GM23338 (cell line): ENCODE results near the gene TMEM132D. TPM values are rescaled to one million over a fixed set of nuclear protein-coding genes. Genes with fewer than 3 reads are reported as not detected.

Source experiments
- ATAC-seq: fragments of 200-7000 bp; cut with Tn5 transposase; 3 replicates; pipeline ENCODE4 v1.9.1; 2020
- DNase-seq: peaks from one replicate; pipeline ENCODE4 v3.0.0-alpha.2; 2015; ENCODE audit warnings: low spot score
- H2AFZ ChIP-seq: fragments of 200-600 bp; sonication (generic); 2 replicates; pipeline ENCODE4 v1.8.0; 2016; ENCODE audit warnings: antibody characterized with exemption, mild to moderate bottlenecking, moderate library complexity
- H3F3A ChIP-seq: fragments of 200-600 bp; sonication (generic); replicated peaks from 2 replicates; pipeline ENCODE4 v1.8.0; 2017; ENCODE audit warnings: antibody characterized with exemption, mixed run types, low read depth
- H3K27ac ChIP-seq: fragments of 200-600 bp; sonication (generic); 2 replicates; pipeline ENCODE4 v1.6.1; 2016; ENCODE audit warnings: low read depth
- H3K27me3 ChIP-seq: fragments of 200-600 bp; sonication (generic); 2 replicates; pipeline ENCODE4 v1.8.0; 2016; ENCODE audit warnings: mild to moderate bottlenecking, mixed run types, moderate library complexity; ENCODE audit not compliant: insufficient read depth
- H3K36me3 ChIP-seq: fragments of 200-600 bp; sonication (generic); 2 replicates; pipeline ENCODE4 v1.8.0; 2016; ENCODE audit warnings: mild to moderate bottlenecking; ENCODE audit not compliant: insufficient read depth
- H3K4me1 ChIP-seq: fragments of 200-600 bp; sonication (generic); 2 replicates; pipeline ENCODE4 v1.8.0; 2016; ENCODE audit warnings: mild to moderate bottlenecking, moderate library complexity; ENCODE audit not compliant: insufficient read depth
- H3K4me2 ChIP-seq: fragments of 200-600 bp; sonication (generic); 2 replicates; pipeline ENCODE4 v1.7.1; 2017; ENCODE audit warnings: mixed run types
- H3K4me3 ChIP-seq: fragments of 200-600 bp; sonication (generic); 2 replicates; pipeline ENCODE4 v1.6.1; 2016; ENCODE audit warnings: mixed run types
- H3K79me2 ChIP-seq: fragments of 200-600 bp; sonication (generic); replicated peaks from 2 replicates; pipeline ENCODE4 v1.8.0; 2017; ENCODE audit warnings: mild to moderate bottlenecking; ENCODE audit not compliant: insufficient read depth
- H3K9me2 ChIP-seq: fragments of 200-600 bp; sonication (generic); 2 replicates; pipeline ENCODE4 v1.8.0; 2017; ENCODE audit not compliant: insufficient read depth
- H4K20me1 ChIP-seq: fragments of 200-600 bp; sonication (generic); replicated peaks from 2 replicates; pipeline ENCODE4 v1.8.0; 2017; ENCODE audit warnings: mild to moderate bottlenecking; ENCODE audit not compliant: insufficient read depth
- H3K27ac Mint-ChIP-seq: 2 replicates; pipeline ENCODE4 v1.8.0; 2020; ENCODE audit warnings: inconsistent platforms, mild to moderate bottlenecking, moderate library complexity, mixed read lengths
- H3K27me3 Mint-ChIP-seq: 3 replicates; pipeline ENCODE4 v1.8.0; 2022; ENCODE audit warnings: low read depth, mild to moderate bottlenecking, moderate library complexity, mixed read lengths, inconsistent platforms; ENCODE audit not compliant: insufficient read depth, poor library complexity
- H3K36me3 Mint-ChIP-seq: 3 replicates; pipeline ENCODE4 v1.8.0; 2021; ENCODE audit warnings: low read depth, mild to moderate bottlenecking, inconsistent platforms, moderate library complexity, mixed read lengths
- H3K4me1 Mint-ChIP-seq: 3 replicates; pipeline ENCODE4 v1.8.0; 2020; ENCODE audit warnings: mild to moderate bottlenecking, inconsistent platforms, mixed read lengths
- H3K4me3 Mint-ChIP-seq: 3 replicates; pipeline ENCODE4 v1.8.0; 2021; ENCODE audit warnings: moderate library complexity, mild to moderate bottlenecking, inconsistent platforms, mixed read lengths
- H3K9me3 Mint-ChIP-seq: 3 replicates; pipeline ENCODE4 v1.8.0; 2020; ENCODE audit warnings: moderate library complexity, mild to moderate bottlenecking, inconsistent platforms, mixed read lengths
- CREB1 ChIP-seq: fragments of 250-450 bp; sonication (Bioruptor Pico); IDR thresholded peaks from 2 replicates; pipeline ENCODE4 v1.5.0; 2020; ENCODE audit warnings: low read depth, mild to moderate bottlenecking, moderate library complexity
- EZH2 ChIP-seq: fragments of 200-600 bp; sonication (generic); IDR thresholded peaks from one replicate; pipeline ENCODE4 v1.8.0; 2017; ENCODE audit warnings: antibody characterized with exemption, mild to moderate bottlenecking, low read depth; ENCODE audit not compliant: unreplicated experiment
- EZH2phosphoT487 ChIP-seq: fragments of 200-600 bp; sonication (generic); IDR thresholded peaks from one replicate; pipeline ENCODE4 v1.8.1; 2018; ENCODE audit warnings: antibody characterized with exemption; ENCODE audit not compliant: unreplicated experiment
- JUNB ChIP-seq: IDR thresholded peaks from one replicate; pipeline ENCODE4 v1.6.1; 2016; ENCODE audit warnings: antibody characterized with exemption; ENCODE audit not compliant: unreplicated experiment
- NANOG ChIP-seq: IDR thresholded peaks from 2 replicates; pipeline ENCODE4 v1.6.1; 2016; ENCODE audit warnings: antibody characterized with exemption, borderline replicate concordance
- POLR2AphosphoS5 ChIP-seq: IDR thresholded peaks from 2 replicates; pipeline ENCODE4 v1.6.1; 2016; ENCODE audit warnings: antibody characterized with exemption, low read depth
- STAT1 ChIP-seq: IDR thresholded peaks from one replicate; pipeline ENCODE4 v1.6.1; 2016; ENCODE audit warnings: antibody characterized with exemption; ENCODE audit not compliant: unreplicated experiment
- ZNF114 ChIP-seq: fragments of 250-450 bp; sonication (Bioruptor Pico); IDR thresholded peaks from 2 replicates; pipeline ENCODE4 v1.5.0; 2020; ENCODE audit warnings: mild to moderate bottlenecking, moderate library complexity
- ZNF331 ChIP-seq: fragments of 250-450 bp; sonication (Bioruptor Pico); IDR thresholded peaks from 2 replicates; pipeline ENCODE4 v1.5.0; 2020; ENCODE audit warnings: low read depth, mild to moderate bottlenecking, moderate library complexity
- polyA plus RNA-seq: library from polyadenylated mRNA; unstranded; fragments of >200 nt; fragmentation: Nextera tagmentation; extraction: Ambion mirVana; gene quantifications from 2 replicates; pipeline ENCODE4 v1.2.1, GENCODE V29; 2016
- total RNA-seq: library from RNA; depleted of rRNA; stranded (reverse); fragments of >200 nt; shearing (Covaris generic); gene quantifications from 2 replicates; pipeline ENCODE4 v1.2.3, GENCODE V29; 2014
- TF ChIP-seq, protein P1 (sequence below): fragments of 250-450 bp; sonication (Bioruptor Pico); IDR thresholded peaks from 2 replicates; pipeline ENCODE4 v1.5.0; 2020; ENCODE audit warnings: mild to moderate bottlenecking, moderate library complexity
- TF ChIP-seq, protein P2 (sequence below): IDR thresholded peaks from 2 replicates; pipeline ENCODE4 v1.6.1; 2016; ENCODE audit warnings: antibody characterized with exemption
- TF ChIP-seq, protein P3 (sequence below): IDR thresholded peaks from one replicate; pipeline ENCODE4 v1.6.1; 2018; ENCODE audit warnings: antibody characterized with exemption; ENCODE audit not compliant: unreplicated experiment
- TF ChIP-seq, protein P4 (sequence below), 2 experiments: fragments of 200-600 bp in 1 of 2; sonication (generic) in 1 of 2; conservative IDR thresholded peaks; 2 replicates each; pipeline versions ENCODE4 v1.5.1 to v1.6.1; 2016 to 2017; ENCODE audit warnings: antibody characterized with exemption in 2 of 2, low read depth in 2 of 2, mild to moderate bottlenecking in 2 of 2, moderate library complexity in 1 of 2

TMEM132D gene
- total and polyA plus RNA-seq, 2 experiments from 2014 or later, result 0.44 to 5.3 TPM

DNA sequence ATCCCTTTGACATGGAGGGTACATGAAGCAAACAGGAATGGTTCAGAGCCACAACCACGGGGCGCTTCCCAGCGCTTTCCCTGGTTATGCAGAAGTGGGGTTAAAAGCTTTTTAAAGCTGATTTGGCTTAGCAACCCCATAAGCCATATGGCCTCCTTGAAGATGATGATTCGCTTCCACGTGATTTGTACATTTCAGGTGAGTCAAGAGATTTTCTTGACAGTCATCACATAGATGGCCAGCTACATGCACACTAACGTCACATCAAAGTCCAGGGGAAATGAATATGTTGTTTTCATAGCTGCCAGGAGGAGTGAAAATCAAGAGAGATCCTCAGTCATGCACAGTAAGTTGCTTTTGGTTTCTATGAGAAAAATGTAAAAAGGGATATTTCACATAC, 309.7 kb downstream of the TMEM132D start:
- Histone ChIP-seq H3F3A (no peaks in the 10 kb centered on the region), H3K27ac (no peak overlapping the region), H3K4me2 (no peak overlapping the region), H3K9me2 (0 out of 2 replicates have a peak, but pooled peaks cover 4% of the 10 kb centered on the region), H3K4me1 (no peaks in the 10 kb centered on the region), H4K20me1 (no peaks in the 10 kb centered on the region), H3K36me3 (no peaks in the 10 kb centered on the region), H3K27me3 (no peaks in the 10 kb centered on the region), H3K4me3 (no peak overlapping the region), H2AFZ (no peak overlapping the region), H3K79me2 (no peaks in the 10 kb centered on the region)
- TF ChIP-seq JUNB (no peak), POLR2AphosphoS5 (no peak), EZH2phosphoT487 (no peak), NANOG (no peak), ZNF331 (CRISPR knock-in tag) (no peak), CREB1 (no peak), ZNF114 (CRISPR knock-in tag) (no peak), STAT1 (no peak), EZH2 (no peak)
- TF ChIP-seq, protein P1, sequence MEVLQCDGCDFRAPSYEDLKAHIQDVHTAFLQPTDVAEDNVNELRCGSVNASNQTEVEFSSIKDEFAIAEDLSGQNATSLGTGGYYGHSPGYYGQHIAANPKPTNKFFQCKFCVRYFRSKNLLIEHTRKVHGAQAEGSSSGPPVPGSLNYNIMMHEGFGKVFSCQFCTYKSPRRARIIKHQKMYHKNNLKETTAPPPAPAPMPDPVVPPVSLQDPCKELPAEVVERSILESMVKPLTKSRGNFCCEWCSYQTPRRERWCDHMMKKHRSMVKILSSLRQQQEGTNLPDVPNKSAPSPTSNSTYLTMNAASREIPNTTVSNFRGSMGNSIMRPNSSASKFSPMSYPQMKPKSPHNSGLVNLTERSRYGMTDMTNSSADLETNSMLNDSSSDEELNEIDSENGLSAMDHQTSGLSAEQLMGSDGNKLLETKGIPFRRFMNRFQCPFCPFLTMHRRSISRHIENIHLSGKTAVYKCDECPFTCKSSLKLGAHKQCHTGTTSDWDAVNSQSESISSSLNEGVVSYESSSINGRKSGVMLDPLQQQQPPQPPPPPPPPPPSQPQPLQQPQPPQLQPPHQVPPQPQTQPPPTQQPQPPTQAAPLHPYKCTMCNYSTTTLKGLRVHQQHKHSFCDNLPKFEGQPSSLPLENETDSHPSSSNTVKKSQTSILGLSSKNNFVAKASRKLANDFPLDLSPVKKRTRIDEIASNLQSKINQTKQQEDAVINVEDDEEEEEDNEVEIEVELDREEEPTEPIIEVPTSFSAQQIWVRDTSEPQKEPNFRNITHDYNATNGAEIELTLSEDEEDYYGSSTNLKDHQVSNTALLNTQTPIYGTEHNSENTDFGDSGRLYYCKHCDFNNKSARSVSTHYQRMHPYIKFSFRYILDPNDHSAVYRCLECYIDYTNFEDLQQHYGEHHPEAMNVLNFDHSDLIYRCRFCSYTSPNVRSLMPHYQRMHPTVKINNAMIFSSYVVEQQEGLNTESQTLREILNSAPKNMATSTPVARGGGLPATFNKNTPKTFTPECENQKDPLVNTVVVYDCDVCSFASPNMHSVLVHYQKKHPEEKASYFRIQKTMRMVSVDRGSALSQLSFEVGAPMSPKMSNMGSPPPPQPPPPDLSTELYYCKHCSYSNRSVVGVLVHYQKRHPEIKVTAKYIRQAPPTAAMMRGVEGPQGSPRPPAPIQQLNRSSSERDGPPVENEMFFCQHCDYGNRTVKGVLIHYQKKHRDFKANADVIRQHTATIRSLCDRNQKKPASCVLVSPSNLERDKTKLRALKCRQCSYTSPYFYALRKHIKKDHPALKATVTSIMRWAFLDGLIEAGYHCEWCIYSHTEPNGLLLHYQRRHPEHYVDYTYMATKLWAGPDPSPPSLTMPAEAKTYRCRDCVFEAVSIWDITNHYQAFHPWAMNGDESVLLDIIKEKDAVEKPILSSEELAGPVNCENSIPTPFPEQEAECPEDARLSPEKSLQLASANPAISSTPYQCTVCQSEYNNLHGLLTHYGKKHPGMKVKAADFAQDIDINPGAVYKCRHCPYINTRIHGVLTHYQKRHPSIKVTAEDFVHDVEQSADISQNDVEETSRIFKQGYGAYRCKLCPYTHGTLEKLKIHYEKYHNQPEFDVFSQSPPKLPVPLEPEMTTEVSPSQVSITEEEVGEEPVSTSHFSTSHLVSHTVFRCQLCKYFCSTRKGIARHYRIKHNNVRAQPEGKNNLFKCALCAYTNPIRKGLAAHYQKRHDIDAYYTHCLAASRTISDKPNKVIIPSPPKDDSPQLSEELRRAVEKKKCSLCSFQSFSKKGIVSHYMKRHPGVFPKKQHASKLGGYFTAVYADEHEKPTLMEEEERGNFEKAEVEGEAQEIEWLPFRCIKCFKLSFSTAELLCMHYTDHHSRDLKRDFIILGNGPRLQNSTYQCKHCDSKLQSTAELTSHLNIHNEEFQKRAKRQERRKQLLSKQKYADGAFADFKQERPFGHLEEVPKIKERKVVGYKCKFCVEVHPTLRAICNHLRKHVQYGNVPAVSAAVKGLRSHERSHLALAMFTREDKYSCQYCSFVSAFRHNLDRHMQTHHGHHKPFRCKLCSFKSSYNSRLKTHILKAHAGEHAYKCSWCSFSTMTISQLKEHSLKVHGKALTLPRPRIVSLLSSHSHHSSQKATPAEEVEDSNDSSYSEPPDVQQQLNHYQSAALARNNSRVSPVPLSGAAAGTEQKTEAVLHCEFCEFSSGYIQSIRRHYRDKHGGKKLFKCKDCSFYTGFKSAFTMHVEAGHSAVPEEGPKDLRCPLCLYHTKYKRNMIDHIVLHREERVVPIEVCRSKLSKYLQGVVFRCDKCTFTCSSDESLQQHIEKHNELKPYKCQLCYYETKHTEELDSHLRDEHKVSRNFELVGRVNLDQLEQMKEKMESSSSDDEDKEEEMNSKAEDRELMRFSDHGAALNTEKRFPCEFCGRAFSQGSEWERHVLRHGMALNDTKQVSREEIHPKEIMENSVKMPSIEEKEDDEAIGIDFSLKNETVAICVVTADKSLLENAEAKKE (CRISPR knock-in tag), result no peak
- TF ChIP-seq, protein P2, sequence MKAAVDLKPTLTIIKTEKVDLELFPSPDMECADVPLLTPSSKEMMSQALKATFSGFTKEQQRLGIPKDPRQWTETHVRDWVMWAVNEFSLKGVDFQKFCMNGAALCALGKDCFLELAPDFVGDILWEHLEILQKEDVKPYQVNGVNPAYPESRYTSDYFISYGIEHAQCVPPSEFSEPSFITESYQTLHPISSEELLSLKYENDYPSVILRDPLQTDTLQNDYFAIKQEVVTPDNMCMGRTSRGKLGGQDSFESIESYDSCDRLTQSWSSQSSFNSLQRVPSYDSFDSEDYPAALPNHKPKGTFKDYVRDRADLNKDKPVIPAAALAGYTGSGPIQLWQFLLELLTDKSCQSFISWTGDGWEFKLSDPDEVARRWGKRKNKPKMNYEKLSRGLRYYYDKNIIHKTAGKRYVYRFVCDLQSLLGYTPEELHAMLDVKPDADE, result no peak
- TF ChIP-seq, protein P3, sequence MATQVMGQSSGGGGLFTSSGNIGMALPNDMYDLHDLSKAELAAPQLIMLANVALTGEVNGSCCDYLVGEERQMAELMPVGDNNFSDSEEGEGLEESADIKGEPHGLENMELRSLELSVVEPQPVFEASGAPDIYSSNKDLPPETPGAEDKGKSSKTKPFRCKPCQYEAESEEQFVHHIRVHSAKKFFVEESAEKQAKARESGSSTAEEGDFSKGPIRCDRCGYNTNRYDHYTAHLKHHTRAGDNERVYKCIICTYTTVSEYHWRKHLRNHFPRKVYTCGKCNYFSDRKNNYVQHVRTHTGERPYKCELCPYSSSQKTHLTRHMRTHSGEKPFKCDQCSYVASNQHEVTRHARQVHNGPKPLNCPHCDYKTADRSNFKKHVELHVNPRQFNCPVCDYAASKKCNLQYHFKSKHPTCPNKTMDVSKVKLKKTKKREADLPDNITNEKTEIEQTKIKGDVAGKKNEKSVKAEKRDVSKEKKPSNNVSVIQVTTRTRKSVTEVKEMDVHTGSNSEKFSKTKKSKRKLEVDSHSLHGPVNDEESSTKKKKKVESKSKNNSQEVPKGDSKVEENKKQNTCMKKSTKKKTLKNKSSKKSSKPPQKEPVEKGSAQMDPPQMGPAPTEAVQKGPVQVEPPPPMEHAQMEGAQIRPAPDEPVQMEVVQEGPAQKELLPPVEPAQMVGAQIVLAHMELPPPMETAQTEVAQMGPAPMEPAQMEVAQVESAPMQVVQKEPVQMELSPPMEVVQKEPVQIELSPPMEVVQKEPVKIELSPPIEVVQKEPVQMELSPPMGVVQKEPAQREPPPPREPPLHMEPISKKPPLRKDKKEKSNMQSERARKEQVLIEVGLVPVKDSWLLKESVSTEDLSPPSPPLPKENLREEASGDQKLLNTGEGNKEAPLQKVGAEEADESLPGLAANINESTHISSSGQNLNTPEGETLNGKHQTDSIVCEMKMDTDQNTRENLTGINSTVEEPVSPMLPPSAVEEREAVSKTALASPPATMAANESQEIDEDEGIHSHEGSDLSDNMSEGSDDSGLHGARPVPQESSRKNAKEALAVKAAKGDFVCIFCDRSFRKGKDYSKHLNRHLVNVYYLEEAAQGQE, result no peak
- TF ChIP-seq, protein P4, sequence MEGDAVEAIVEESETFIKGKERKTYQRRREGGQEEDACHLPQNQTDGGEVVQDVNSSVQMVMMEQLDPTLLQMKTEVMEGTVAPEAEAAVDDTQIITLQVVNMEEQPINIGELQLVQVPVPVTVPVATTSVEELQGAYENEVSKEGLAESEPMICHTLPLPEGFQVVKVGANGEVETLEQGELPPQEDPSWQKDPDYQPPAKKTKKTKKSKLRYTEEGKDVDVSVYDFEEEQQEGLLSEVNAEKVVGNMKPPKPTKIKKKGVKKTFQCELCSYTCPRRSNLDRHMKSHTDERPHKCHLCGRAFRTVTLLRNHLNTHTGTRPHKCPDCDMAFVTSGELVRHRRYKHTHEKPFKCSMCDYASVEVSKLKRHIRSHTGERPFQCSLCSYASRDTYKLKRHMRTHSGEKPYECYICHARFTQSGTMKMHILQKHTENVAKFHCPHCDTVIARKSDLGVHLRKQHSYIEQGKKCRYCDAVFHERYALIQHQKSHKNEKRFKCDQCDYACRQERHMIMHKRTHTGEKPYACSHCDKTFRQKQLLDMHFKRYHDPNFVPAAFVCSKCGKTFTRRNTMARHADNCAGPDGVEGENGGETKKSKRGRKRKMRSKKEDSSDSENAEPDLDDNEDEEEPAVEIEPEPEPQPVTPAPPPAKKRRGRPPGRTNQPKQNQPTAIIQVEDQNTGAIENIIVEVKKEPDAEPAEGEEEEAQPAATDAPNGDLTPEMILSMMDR (conservative IDR thresholded peaks at IDR 0.05; ENCODE audit: low read depth in 2 of 2), result no peak
- DNase-seq, result no peak
- H3K9me3 Mint-ChIP-seq, result peaks cover 96% of the 10 kb centered on the region
- peaks cover 8% of the 10 kb centered on the region for H3K27me3 Mint-ChIP-seq
- no peak overlapping the region for H3K27ac Mint-ChIP-seq
- no peak for ATAC-seq
- H3K4me1 Mint-ChIP-seq, result no peaks in the 10 kb centered on the region
- no peak overlapping the region for H3K4me3 Mint-ChIP-seq
- H3K36me3 Mint-ChIP-seq, result peaks cover 41% of the 10 kb centered on the region
